Gastroesophageal sphincter (tissue), 3 donors: Measurements from ENCODE around the gene P4HB.

ENCODE experiments used
- CTCF ChIP-seq, 4 experiments: fragments of 200-600 bp in 2 of 4; fragments of 450-650 bp in 2 of 4; sonication (generic) in 1 of 4; IDR thresholded peaks; one replicate each; pipeline ENCODE4 v1.5.1; 2017 to 2019; ENCODE audit warnings: antibody characterized with exemption in 4 of 4, mild to moderate bottlenecking in 2 of 4, moderate library complexity in 2 of 4
- EP300 ChIP-seq: sonication (generic); formaldehyde crosslinking; IDR thresholded peaks from one replicate; pipeline ENCODE4 v1.6.1; 2017; ENCODE audit warnings: antibody characterized with exemption, mild to moderate bottlenecking
- POLR2A ChIP-seq, 2 donors: fragments of 450-650 bp; IDR thresholded peaks; one replicate each; pipeline ENCODE4 v1.6.1; 2017; ENCODE audit warnings: antibody characterized with exemption in 2 of 2, mild to moderate bottlenecking in 2 of 2, moderate library complexity in 1 of 2
- POLR2AphosphoS5 ChIP-seq: sonication (generic); formaldehyde crosslinking; IDR thresholded peaks from one replicate; pipeline ENCODE4 v1.6.1; 2017; ENCODE audit warnings: antibody characterized with exemption

- TF ChIP-seq CTCF (IDR thresholded peaks at IDR 0.05) (no peak), POLR2A (IDR thresholded peaks at IDR 0.05) (no peak), POLR2AphosphoS5 (no peak), EP300 (no peak)
These were observed 51.4 kb downstream of the P4HB start for GRCh38 chr17:81808778-81809555.
